Putamen (tissue), 1 donor: Measurements from ENCODE around the gene ESD.
"Not testable (repeated sequence)": the region's sequence is repeated elsewhere in the genome, so short reads cannot be mapped to it uniquely, and the experiment has no call there.

Experiments used
- DNase-seq: peaks from one replicate; pipeline ENCODE4 v3.0.0-alpha.2; 2016; ENCODE audit warnings: low spot score

The ESD gene, protein sequence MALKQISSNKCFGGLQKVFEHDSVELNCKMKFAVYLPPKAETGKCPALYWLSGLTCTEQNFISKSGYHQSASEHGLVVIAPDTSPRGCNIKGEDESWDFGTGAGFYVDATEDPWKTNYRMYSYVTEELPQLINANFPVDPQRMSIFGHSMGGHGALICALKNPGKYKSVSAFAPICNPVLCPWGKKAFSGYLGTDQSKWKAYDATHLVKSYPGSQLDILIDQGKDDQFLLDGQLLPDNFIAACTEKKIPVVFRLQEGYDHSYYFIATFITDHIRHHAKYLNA

DNA sequence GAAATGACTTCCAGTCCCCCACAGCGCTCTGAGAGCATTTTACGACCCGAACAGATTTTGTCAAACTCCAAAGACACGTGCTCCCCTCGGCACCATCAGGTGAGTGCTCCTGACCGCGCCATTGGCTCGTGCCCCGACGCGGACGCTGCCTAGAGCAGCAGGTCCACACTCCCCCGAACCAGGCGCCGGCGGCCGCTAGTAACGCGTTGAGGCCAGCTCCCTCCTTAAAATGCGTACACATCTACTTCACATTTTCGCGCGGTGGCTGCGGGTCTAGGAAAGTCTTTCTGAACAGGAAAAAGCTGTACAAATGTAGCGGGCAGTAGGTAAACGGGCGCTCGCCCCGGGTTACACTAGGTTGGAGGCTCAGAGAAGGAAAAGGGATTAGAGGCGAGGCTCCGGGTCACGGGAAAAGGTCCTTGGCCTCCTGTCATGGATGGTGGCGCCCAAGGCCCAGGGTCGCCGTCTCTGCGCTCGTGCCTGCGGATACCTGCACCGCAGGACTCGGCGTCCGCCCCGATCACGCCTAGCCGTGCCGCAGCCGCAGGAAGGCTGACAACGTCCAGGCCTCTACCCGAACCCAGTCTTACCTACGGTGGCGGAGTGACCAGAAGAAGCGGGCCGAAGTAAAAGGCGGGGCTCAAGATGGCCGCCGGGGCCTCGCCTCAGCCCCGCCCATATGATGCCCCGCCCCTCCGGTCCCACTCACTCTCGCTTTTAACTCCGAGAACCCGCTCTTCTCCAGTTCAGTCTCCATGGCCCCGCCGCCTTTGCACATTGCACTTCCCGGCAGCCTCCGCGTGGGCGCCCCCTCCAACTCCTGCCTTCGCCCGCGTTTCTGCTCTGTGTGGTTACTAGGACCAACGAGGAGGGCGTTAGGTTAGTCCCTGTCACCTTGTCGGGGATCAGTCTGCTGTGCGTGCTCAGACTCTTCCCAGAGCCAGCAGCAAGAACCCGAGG is at the start of gene ESD:
ESD (minus strand) TSS at position 647 of the 960 bp plus-strand sequence. CDS start 5,748 bp downstream, outside the sequence.
- DNase-seq = peak; percentile 90

DNA sequence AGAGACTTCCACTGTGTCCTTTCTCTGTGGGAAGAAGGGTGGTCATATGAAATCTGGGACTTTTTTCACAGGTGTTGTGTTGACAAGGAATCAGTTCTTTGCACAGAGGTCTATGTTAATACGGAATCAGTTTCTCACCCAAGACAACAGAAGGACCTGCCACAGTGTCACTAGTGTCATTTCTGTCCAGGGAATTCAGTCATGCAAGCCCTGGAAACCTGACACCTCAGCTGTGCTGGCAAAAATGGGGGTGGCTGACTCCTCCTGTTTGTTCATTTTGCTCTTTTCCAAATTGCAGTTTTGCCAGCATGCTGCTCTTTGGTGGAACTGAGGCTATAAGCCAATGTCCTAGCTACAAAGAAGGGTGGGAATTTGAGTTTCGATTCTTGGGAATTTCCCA is 49.8 kb upstream of the ESD start:
- no peak for DNase-seq

DNA sequence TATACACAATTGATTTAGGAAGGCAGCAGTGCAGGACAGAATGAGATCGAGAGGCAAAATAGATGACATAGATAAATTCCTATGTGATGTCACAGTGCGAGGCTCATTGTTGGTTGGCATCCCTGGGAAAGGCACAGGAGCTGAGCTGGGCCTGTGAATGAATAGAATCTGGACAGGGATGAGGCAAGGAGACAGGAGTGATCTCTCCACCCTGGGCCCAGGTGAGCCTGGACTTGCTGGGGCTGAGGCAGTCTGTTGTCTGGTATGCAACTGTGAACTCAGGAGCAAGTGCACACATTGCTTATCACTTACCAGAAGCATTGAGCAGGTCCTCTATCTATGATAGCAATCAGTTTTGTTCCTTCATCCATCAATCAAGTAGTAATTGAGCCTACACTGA is 48.2 kb upstream of the ESD start:
- no peak for DNase-seq

DNA sequence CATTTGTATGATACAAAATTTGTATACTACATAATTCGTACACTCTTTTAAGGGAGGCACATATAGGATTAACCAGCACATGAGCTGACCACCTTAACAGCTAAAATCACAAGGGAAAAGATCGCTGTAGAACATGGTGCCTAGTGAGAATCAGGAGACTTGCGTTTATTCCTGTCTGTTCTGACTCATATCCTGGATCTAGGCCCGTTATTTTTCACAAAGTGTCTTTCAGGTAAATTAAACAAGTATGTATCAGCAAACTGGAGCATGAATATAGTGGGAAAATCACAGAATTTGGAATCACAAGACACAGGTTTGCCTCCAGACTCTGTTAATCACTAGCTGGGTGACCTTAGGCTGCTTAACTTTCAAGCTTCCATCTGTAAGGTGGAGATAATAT is 47.5 kb upstream of the ESD start:
- DNase-seq = no peak

DNA sequence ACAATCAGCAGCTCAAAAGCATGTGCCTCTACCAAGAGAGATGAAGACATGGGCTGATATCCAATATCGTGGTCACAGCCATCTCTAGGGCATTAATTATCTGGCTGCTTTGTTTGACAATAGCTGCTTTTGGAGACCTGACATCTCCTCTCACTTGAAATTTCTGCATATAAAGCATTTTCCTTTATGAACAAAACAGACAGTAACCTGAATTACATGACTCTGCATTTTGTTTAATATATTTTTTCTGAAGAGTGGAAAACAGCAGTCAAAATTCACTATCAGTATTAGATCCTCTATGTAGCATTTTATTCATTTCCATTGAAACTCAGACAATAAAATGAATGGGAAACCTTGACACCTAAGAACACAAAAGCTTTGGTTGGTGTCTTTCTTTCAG is 42.4 kb upstream of the ESD start:
- no peak for DNase-seq

DNA sequence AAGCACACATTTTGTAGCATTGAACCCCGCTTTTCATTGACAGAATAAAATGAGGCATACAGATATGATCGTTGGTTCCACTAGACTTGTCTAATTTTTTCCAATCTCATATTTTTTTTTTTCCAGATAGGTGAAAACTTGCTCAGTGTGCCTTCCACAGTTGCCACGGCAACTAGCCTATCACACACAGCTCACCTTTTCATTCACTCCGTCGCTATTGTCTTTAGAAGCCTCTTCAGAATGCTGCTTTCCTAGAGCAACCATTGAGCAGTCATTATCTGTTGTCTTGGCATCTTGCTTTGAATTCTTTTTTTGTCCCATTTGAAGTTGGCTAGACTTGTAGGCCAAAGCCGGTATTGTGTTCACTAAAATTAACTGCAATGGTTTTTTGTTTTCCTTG is 37.7 kb upstream of the ESD start:
- DNase-seq = no peak

DNA sequence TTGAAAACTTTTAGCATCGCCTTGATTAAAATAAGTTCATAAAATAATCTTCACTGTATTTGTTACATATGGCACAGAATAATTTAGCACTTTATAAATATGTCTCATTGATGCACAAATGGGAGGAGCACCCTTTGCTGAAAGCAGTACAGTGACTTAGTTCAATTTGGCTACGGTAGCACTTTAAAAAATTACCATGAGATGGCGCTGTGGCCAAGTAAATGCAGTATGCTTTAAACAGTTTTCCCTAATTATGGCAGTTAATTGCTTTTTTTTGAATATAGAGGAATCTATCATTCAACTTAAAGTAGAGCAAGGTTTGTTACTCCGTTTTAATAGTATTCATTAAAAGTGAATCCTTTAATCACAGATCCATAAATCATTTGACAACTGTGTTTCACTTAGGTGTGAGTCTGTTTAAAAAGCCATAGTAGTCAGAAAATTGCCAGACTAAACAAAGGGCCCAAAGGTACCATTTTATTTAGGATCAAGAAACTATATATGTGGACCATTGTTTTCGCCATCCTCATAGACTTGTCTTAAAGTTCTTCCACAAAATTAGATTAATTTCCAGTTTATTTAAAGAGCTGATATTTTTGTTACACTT is 34.7 kb upstream of the ESD start:
- DNase-seq = peak; percentile 45

DNA sequence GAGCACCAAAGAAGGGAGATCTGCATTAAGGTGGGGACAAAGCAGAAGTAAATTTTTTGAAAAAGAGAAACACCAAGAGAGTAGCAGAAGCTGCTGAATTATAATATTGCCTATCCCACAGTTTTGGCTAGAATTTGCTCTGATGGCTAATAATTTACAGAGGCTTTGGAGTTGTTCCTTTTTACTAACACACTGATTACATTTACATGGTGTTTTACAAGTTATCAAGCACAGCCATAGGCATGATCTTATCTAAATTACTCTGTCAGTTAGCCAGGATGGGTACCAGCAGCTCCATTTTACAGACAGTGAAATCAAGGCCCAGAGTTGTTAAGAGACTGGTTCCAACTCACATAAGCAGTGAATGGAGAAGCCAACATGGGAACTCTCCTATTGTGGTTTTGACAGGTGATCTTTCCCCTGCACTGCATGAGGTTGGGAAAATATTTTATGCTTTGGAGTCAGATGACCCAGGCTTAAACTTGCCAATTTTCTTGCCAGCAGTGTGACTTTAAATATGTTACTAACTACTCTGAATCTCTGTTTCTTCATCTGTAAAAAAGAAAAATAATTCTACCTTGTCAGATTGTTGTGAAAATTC is 33.5 kb upstream of the ESD start:
- DNase-seq = no peak

DNA sequence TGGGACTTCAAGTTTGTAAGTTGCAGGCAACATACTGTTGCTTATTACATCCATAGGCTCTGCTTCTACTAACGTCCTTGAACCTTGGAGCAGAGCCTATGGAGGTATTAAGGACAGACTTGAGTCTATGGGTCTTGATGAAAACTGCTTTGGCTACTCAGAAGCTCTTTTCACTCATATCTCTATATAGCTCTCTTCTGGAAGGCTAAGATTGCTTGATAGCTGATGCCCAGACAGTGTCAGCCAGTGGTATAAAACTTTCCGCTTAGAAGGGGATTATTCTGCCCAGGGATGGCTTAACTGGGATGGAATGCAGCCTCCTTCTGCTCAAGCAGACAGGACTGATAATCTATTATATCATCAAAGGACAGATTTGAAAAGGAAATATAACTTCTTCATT is 25.6 kb upstream of the ESD start:
- no peak for DNase-seq

DNA sequence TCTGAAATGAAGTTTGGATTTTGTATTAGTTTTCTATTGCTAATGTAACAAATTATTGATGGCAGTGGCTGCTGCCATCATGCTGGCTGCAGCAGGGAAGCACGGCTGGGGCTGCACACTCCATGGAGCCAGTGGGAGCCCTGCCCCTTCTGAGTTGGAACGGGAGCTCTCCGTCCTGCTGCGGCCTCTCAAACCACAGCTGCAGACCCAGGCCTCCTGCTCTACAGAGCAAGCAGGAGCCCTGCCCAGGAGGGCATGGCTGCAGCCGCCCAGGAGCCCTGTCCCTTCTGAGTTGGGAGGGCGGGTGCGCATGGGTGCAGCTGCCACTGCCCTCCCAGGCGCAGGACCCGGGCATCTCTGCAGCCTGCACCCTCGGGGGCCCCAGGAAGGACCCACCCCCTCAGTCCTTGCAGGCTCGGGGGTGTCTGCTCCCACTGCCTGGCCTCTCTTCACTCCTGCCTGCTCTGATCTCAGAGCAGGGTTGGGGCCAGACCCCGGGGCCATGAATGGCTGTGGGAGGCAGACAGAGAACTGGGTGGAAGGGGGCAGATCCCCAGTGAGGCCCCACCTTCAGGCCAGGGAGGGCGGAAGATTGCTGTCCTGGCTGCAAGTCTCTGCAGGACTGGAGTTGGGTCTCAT is 21.0 kb upstream of the ESD start:
- no peak for DNase-seq

DNA sequence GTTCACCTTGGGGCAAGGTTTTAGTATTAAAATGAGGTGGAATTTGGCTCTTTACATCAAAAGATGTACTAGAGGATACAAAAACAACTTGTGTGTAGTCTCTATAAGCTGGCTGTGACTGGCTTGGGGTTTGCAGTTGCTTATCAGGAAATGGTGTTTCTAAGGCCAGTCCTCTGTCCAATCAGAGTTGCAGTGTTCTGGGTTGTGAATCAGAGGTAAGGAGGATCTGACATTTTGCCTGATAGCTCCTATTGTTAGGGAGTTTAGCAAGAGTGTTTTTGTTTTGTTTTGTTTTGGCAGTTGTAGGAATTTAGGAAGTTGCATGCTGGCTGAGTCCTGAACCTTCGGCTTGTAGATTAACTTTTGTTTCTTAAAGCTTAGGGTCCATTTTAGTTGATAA is 20.1 kb upstream of the ESD start:
- no peak for DNase-seq

DNA sequence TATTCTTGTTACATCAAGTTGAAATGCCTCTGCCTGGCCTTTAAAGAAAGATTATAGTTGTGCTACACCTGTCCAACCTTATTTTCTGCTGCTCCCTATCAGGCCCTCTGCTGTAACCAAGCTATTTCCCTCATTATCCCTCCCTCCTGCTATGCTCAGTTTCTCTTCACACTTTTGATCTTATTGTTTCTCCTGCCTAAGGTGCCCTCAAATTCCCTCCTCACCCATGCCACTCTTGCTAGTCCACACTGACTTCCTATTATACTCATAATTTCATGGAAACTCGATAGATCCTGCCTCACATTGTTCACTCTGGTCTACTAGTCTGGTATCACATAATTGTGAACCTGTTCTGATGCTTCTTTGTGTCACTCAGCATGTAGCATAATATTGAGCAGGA is 19.4 kb upstream of the ESD start:
- no peak for DNase-seq

DNA sequence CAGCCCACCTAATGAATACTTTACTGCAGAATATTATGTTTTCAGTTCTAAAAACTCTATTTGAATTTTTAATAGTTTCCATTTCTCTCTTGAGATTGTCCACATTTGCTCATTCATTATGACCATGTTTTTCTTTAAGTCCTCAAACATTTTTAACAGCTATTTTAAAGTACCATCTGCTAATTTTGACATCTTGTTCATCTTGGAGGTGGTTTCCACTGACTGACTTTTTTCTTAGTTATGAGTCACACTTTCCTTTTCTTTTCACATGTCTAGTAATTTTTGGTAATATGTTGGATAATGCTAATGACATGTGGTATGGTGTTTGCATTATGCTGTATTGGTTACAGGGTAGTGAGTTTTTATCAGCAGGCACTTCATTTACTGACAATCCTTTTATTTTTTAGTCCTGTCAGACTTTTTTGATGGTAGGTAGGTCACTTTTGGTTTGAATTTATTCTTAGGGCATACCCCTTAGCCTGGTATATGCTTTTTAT is 15.4 kb upstream of the ESD start:
- DNase-seq = no peak

DNA sequence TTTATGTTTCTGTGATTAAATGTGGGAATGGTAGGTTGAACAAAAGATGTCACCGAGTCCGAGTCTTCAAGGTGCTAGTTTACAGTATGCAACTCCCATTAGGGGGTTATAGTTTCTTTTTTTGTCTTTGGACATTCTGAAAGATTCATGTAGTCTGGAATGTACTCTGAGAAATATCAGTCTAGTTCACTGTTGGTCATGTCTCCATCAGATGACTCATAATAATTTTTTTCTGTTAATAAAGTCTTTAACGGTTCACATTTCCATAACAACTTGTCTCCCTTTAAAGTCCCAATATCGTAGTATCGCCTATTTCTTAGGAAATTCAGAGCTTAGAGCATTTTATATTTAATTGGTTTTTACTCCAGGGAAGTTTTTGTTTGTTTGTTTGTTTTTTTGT is 13.5 kb upstream of the ESD start:
- DNase-seq = no peak

DNA sequence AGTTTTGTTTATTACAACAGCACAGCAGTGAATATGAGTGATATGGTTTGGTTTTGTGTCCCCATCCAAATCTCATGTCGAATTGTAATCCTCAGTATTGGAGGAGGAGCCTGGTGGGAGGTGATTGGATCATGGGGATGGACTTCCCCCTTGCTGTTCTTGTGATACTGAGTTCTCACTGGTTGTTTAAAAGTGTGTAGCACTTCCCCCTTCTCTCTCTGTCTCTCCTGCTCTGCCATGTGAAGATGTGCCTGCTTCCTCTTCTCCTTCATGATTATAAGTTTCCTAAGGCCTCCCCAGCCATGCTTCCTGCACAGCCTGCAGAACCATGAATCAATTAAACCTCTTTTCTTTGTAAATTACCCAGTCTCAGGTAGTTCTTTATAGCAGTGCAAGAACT is 8.0 kb upstream of the ESD start:
- not testable (repeated sequence) for DNase-seq

DNA sequence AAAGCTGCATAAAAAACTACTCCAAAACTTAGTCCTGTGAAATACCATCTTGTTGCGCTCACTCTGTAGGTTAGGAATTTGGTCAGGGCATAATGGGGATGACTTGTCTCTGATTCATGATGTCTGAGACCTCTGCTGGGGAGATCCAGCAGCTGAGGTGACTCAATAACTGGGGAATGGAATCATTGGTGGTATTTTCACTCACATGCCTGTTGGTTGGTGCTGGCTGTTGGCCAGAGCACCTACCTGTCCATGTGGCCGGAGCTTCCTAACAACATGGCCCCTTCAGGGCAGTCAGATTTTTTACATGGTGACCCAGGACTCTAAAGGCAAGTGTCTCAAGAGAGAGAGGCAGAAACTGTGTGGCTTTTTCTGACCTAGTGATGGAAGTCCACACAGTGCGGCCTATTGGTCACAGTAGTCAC is 7.4 kb upstream of the ESD start:
- DNase-seq = no peak

DNA sequence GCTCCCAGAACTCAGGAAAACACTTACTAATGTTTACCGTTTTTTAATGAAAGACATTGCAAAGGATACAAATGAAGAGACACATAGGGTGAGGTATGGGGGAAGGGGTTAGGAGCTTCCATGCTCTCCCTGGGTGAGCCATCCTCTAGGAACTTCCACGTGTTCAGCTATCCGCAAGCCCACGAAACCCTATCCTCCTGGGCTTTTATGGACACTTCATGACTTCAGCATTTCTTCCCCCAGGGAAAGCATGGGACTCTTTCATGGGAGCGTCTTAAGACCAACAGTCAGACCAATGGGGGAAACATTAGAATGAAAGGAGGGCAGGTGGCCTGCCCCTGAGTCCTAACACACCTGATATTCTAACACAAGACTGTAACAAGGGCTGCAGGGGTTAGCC is 6.6 kb upstream of the ESD start:
- no peak for DNase-seq

DNA sequence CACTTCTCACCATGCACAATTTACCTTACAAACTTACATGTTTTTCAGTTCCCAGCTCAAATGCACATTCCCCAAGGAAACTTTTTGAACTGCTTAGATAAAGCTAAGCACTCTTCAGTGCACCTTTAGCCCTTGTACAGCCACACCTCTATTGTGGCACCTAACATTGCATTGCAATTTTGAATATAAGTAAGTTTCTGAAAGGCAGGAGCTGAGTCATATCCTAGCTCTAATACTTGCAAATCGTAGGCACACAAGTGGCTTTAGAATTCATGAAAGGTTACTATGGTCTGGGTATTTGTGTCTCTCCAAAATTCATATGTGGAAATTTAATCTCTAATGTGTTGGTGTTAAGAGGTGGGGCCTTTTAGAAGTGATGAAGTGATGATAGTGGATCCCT is 4.9 kb upstream of the ESD start:
- no peak for DNase-seq

DNA sequence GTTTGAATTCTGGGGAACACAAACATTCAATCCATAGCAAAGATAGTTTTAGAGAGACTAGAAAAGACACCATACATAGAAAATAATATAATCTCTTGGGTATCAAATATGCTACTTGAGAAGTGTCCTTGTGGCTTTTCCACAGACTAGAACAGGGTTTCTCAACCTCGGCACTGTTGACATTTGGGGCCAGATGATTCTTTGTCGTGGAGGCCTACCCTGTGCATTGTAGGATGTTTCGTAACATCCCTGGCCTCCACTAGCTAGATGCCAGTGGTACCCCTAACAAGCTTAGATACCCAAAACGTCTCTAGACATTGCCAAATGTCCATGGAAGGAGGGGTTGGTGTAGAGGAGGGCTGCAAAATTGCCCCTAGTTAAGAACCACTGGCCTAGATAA is 2.2 kb upstream of the ESD start:
- DNase-seq = no peak

DNA sequence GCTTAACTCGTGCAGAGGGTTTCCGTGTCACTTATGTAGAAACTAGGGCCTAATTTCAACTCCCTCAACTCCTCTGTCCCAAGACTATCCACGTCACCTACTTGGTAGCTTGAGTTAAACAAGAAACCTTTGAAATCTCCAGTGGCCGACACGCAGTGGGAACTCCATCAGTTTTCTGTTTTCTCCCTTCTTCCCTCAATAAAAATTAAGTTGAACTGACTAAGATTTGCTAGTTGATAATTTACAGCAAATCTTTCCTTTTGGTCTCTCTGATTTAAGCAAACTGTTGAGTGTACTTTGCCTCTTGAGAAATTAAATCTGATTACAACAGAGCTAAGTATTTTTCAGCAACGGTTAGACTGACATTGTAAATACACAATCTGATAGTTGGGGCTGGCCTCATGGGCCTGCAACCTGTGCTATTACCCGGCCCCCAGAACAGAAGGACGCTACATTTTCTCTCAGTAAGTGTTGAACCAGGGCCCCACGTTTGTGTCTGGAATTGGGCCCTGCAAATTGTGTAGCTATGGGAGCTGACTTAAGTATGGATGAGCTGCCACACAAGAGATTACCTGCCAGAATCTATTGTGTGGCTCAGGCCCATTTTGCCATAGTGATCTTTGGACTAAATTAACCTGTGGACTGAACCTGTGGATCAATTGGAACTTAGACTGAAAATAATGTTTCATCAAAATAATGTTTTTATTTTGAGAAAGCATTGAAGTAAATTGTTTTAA is 708 bp upstream of the ESD start:
- no peak for DNase-seq

DNA sequence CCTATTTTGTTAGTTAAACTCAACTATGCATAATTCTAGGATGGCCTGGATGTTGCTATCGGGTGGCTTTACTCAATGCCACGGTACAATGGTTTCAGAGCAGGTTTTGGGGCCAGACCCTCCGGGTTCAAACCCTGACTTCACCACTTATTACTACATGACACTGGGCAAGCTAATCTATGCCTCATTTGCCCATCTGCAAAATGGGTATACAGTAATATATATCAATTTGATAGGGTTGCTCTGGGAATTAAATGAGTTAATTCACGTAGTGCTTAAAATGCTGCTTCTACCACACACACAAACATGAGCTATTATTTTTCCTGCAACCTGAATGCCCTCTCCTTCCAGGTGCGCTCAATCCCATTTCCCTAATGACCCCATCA is 839 bp downstream of the ESD start:
- no peak for DNase-seq
